OCI-LY3 (cell line): ENCODE measurements around the gene TREML4.

Source experiments
- CTCF ChIP-seq: fragments of 200-600, 300-600 bp; sonication (generic); IDR thresholded peaks from 2 replicates; pipeline ENCODE4 v1.5.1; 2014; ENCODE audit warnings: antibody characterized with exemption, low read length, low read depth
- EZH2phosphoT487 ChIP-seq: fragments of 200-600 bp; shearing (Covaris generic); IDR thresholded peaks from 2 replicates; pipeline ENCODE4 v1.6.1; 2018; ENCODE audit warnings: antibody characterized with exemption, mixed run types, low read depth

GRCh38 chr6:41228616-41229015, 467 bp downstream of the TREML4 start:
- TF ChIP-seq CTCF, result no peak
- TF ChIP-seq EZH2phosphoT487, result no peak
